GM21390 (cell line): ENCODE results near the gene NTRK1.
"Not testable (repeated sequence)": the region's sequence is repeated elsewhere in the genome, so short reads cannot be mapped to it uniquely, and the experiment has no call there.

ENCODE experiments used
- ATAC-seq: cut with Tn5 transposase; IDR thresholded peaks from one replicate; pipeline ENCODE4 v1.9.1; 2021; ENCODE audit not compliant: unreplicated experiment

NTRK1 gene

GRCh38 chr1:156911577-156912298, 51.1 kb downstream of the NTRK1 start:
- ATAC-seq, result no peak

- no peak for ATAC-seq
These were observed 51.6 kb downstream of the NTRK1 start for GRCh38 chr1:156912310-156912709.

GRCh38 chr1:156912861-156913808, 52.5 kb downstream of the NTRK1 start:
- no peak for ATAC-seq

- no peak for ATAC-seq
These were observed 53.2 kb downstream of the NTRK1 start for GRCh38 chr1:156913809-156914387.

- ATAC-seq, result no peak
These were observed 53.8 kb downstream of the NTRK1 start for GRCh38 chr1:156914440-156914856.

GRCh38 chr1:156920233-156921052, 59.8 kb downstream of the NTRK1 start, which contains the start of gene LRRC71:
Gene LRRC71, plus strand, starts transcription at chr1:156920632. Its CDS starts 172 bp downstream, at chr1:156920804.
- no peak for ATAC-seq

- ATAC-seq, result no peak
These were observed 60.4 kb downstream of the NTRK1 start for GRCh38 chr1:156921053-156921529.

- no peak for ATAC-seq
These were observed 62.5 kb downstream of the NTRK1 start for GRCh38 chr1:156922986-156923669.

GRCh38 chr1:156923670-156924477, 63.2 kb downstream of the NTRK1 start:
- no peak for ATAC-seq

GRCh38 chr1:156924478-156925153, 64.0 kb downstream of the NTRK1 start:
- no peak for ATAC-seq

GRCh38 chr1:156925154-156926010, 64.7 kb downstream of the NTRK1 start:
- no peak for ATAC-seq

- ATAC-seq, result no peak
These were observed 65.5 kb downstream of the NTRK1 start for GRCh38 chr1:156926175-156926574.

GRCh38 chr1:156926695-156927094, 66.0 kb downstream of the NTRK1 start:
- not testable (repeated sequence) for ATAC-seq

- ATAC-seq, result no peak
These were observed 66.8 kb downstream of the NTRK1 start for GRCh38 chr1:156927215-156928042.

GRCh38 chr1:156928043-156928602, 67.5 kb downstream of the NTRK1 start:
- no peak for ATAC-seq

GRCh38 chr1:156929596-156930238, 69.1 kb downstream of the NTRK1 start:
- ATAC-seq, result no peak
